H1 (cell line): ENCODE data around the gene GALNTL6. TPM values are rescaled to one million over a fixed set of nuclear protein-coding genes. Genes with fewer than 3 reads are reported as not detected.

ENCODE experiments used
- CTCF ChIA-PET: fragments of 300-600 bp; sonication (Branson Sonifier 250); formaldehyde crosslinking; loops from one replicate; lab custom pipeline; 2021; ENCODE audit not compliant: partially characterized antibody; lab: Charles Lee
- POLR2A ChIA-PET: fragments of 300-600 bp; sonication (Branson Sonifier 250); formaldehyde crosslinking; loops from one replicate; lab custom pipeline; 2021; ENCODE audit warnings: inconsistent platforms; ENCODE audit not compliant: partially characterized antibody; lab: Charles Lee
- DNase-seq, 2 experiments: peaks; one replicate each; pipeline versions ENCODE4 v3.0.0 to v3.0.0-alpha.2; 2010 to 2022; ENCODE audit warnings: low spot score in 2 of 2, low read depth in 1 of 2, mixed read lengths in 1 of 2
- FAIRE-seq: peaks from 2 replicates; lab custom pipeline; 2011; peaks lifted over from hg19 to GRCh38; lab: Jason Lieb, UNC
- H2AFZ ChIP-seq: 2 replicates; pipeline ENCODE4 v1.8.1; 2012; ENCODE audit warnings: low read length, inconsistent platforms
- H2AK5ac ChIP-seq: 2 replicates; pipeline ENCODE4 v1.6.1; 2013; ENCODE audit warnings: low read depth, low read length
- H2BK120ac ChIP-seq: replicated peaks from 2 replicates; pipeline ENCODE3; 2013; ENCODE audit warnings: low read depth, low read length, inconsistent platforms
- H2BK12ac ChIP-seq: 2 replicates; pipeline ENCODE4 v1.6.1; 2013; ENCODE audit warnings: low read depth, low read length
- H2BK15ac ChIP-seq: 2 replicates; pipeline ENCODE4 v1.6.1; 2013; ENCODE audit warnings: low read length
- H2BK20ac ChIP-seq: 2 replicates; pipeline ENCODE4 v1.6.1; 2013; ENCODE audit warnings: low read length
- H2BK5ac ChIP-seq: 2 replicates; pipeline ENCODE4 v1.6.1; 2013; ENCODE audit warnings: low read depth, low read length
- H3K14ac ChIP-seq: 2 replicates; pipeline ENCODE4 v1.6.1; 2013; ENCODE audit warnings: inconsistent platforms; ENCODE audit not compliant: insufficient read length
- H3K18ac ChIP-seq: 2 replicates; pipeline ENCODE4 v1.6.1; 2013; ENCODE audit warnings: low read length; ENCODE audit errors: extremely low read depth
- H3K23ac ChIP-seq: 2 replicates; pipeline ENCODE4 v1.6.1; 2013; ENCODE audit warnings: inconsistent platforms; ENCODE audit not compliant: insufficient read length
- H3K23me2 ChIP-seq: 2 replicates; pipeline ENCODE4 v1.6.1; 2013; ENCODE audit warnings: low read depth, low read length
- H3K27ac ChIP-seq: 2 replicates; pipeline ENCODE4 v1.6.1; 2011; ENCODE audit warnings: low read depth, low read length, inconsistent platforms
- H3K27me3 ChIP-seq, 4 experiments: replicated peaks in 1 of 4; 1 replicate in 1 of 4; 2 replicates in 3 of 4; pipeline versions ENCODE4 v1.6.1 to v1.8.1; 2011 to 2013; ENCODE audit warnings: low read length in 3 of 4, mild to moderate bottlenecking in 3 of 4, inconsistent platforms in 2 of 4, mixed read lengths in 2 of 4, moderate library complexity in 1 of 4; ENCODE audit not compliant: control insufficient read depth in 3 of 4, insufficient read depth in 3 of 4; ENCODE audit errors: extremely low read depth in 1 of 4
- H3K36me3 ChIP-seq, 4 experiments: 2 replicates each; pipeline versions ENCODE4 v1.6.1 to v1.8.1; 2011 to 2013; ENCODE audit warnings: mild to moderate bottlenecking in 4 of 4, low read length in 3 of 4, moderate library complexity in 2 of 4, control low read depth in 1 of 4, inconsistent platforms in 1 of 4; ENCODE audit not compliant: insufficient read depth in 4 of 4, control insufficient read depth in 2 of 4
- H3K4ac ChIP-seq: replicated peaks from 2 replicates; pipeline ENCODE3; 2013; ENCODE audit warnings: low read length, low read depth, mixed read lengths, inconsistent platforms; ENCODE audit not compliant: insufficient read length
- H3K4me1 ChIP-seq, 4 experiments: replicated peaks in 1 of 4; 1 replicate in 1 of 4; 2 replicates in 3 of 4; pipeline versions ENCODE4 v1.6.1 to v1.8.1; 2011 to 2013; ENCODE audit warnings: low read length in 3 of 4, inconsistent platforms in 2 of 4, mixed read lengths in 1 of 4; ENCODE audit not compliant: insufficient read depth in 4 of 4, control insufficient read depth in 3 of 4
- H3K4me2 ChIP-seq, 2 experiments: 2 replicates each; pipeline versions ENCODE4 v1.6.1 to v1.8.1; 2011 to 2013; ENCODE audit warnings: low read depth in 2 of 2, low read length in 2 of 2, control low read depth in 1 of 2, inconsistent platforms in 1 of 2, mild to moderate bottlenecking in 1 of 2; ENCODE audit not compliant: insufficient read depth in 1 of 2
- H3K4me3 ChIP-seq, 4 experiments: fragments of 200-600, 300-600 bp in 1 of 4; sonication (generic), shearing (Covaris generic), sonication (Bioruptor Twin) in 1 of 4; 2 replicates each; pipeline versions ENCODE4 v1.5.1 to v1.8.1; 2011 to 2016; ENCODE audit warnings: low read length in 4 of 4, low read depth in 3 of 4, control low read depth in 2 of 4, inconsistent platforms in 2 of 4, mild to moderate bottlenecking in 2 of 4, mixed read lengths in 1 of 4, moderate library complexity in 1 of 4; ENCODE audit not compliant: insufficient read depth in 2 of 4; ENCODE audit errors: extremely low read depth in 1 of 4
- H3K56ac ChIP-seq: replicated peaks from 2 replicates; pipeline ENCODE3; 2013; ENCODE audit warnings: low read depth, mild to moderate bottlenecking, mixed read lengths, low read length, inconsistent platforms; ENCODE audit not compliant: insufficient read length
- H3K79me1 ChIP-seq: 2 replicates; pipeline ENCODE4 v1.6.1; 2013; ENCODE audit warnings: low read depth, low read length, control low read depth
- H3K79me2 ChIP-seq, 2 experiments: 2 replicates each; pipeline versions ENCODE4 v1.6.1 to v1.8.1; 2012 to 2013; ENCODE audit warnings: low read length in 2 of 2, mild to moderate bottlenecking in 2 of 2, inconsistent platforms in 1 of 2; ENCODE audit not compliant: insufficient read depth in 2 of 2, control insufficient read depth in 1 of 2
- H3K9ac ChIP-seq, 4 experiments: replicated peaks in 1 of 4; 1 replicate in 1 of 4; 2 replicates in 3 of 4; pipeline versions ENCODE4 v1.6.1 to v1.8.1; 2011 to 2013; ENCODE audit warnings: low read depth in 3 of 4, low read length in 3 of 4, control low read depth in 2 of 4, mild to moderate bottlenecking in 2 of 4, moderate library complexity in 2 of 4, inconsistent platforms in 1 of 4; ENCODE audit errors: extremely low read depth in 1 of 4
- H3K9me3 ChIP-seq, 2 experiments: 2 replicates each; pipeline versions ENCODE4 v1.6.1 to v1.8.1; 2012 to 2013; ENCODE audit warnings: mild to moderate bottlenecking in 2 of 2, moderate library complexity in 2 of 2, control low read depth in 1 of 2, inconsistent platforms in 1 of 2, low read depth in 1 of 2, low read length in 1 of 2, mixed read lengths in 1 of 2; ENCODE audit not compliant: insufficient read depth in 2 of 2
- H4K20me1 ChIP-seq, 2 experiments: replicated peaks in 1 of 2; 2 replicates each; pipeline versions ENCODE3 to v1.8.1; 2011 to 2013; ENCODE audit warnings: inconsistent platforms in 2 of 2, low read length in 2 of 2, mild to moderate bottlenecking in 1 of 2; ENCODE audit not compliant: insufficient read depth in 2 of 2, control insufficient read depth in 1 of 2
- H4K5ac ChIP-seq: 2 replicates; pipeline ENCODE4 v1.6.1; 2013; ENCODE audit warnings: low read length, low read depth, mixed read lengths, inconsistent platforms; ENCODE audit not compliant: insufficient read length
- H4K8ac ChIP-seq: 2 replicates; pipeline ENCODE4 v1.8.0; 2013; ENCODE audit warnings: mild to moderate bottlenecking, moderate library complexity, low read length, inconsistent platforms; ENCODE audit not compliant: insufficient read depth; ENCODE audit errors: extremely low read depth
- H4K91ac ChIP-seq: replicated peaks from 2 replicates; pipeline ENCODE3; 2013; ENCODE audit warnings: low read length, mixed read lengths, inconsistent platforms; ENCODE audit not compliant: insufficient read length
- EGR1 ChIP-seq: IDR thresholded peaks from 2 replicates; pipeline ENCODE4 v1.6.1; 2011; ENCODE audit warnings: low read depth, low read length, borderline replicate concordance
- EP300 ChIP-seq, 2 experiments: IDR thresholded peaks; 1 replicate in 1 of 2; 2 replicates in 1 of 2; pipeline ENCODE4 v1.6.1; 2011 to 2012; ENCODE audit warnings: low read depth in 2 of 2, low read length in 2 of 2, mild to moderate bottlenecking in 2 of 2, borderline replicate concordance in 1 of 2, inconsistent platforms in 1 of 2, moderate library complexity in 1 of 2
- HDAC2 ChIP-seq, 2 experiments: fragments of 300-600 bp in 1 of 2; sonication (generic) in 1 of 2; IDR thresholded peaks; 2 replicates each; pipeline ENCODE4 v1.6.1; 2011 to 2012; ENCODE audit warnings: low read depth in 2 of 2, low read length in 2 of 2, mild to moderate bottlenecking in 2 of 2, moderate library complexity in 2 of 2, borderline replicate concordance in 1 of 2, inconsistent platforms in 1 of 2
- RAD21 ChIP-seq, 2 experiments: IDR thresholded peaks in 1 of 2; conservative IDR thresholded peaks in 1 of 2; 2 replicates each; pipeline ENCODE4 v1.6.1; 2011; ENCODE audit warnings: low read depth in 2 of 2, low read length in 2 of 2, improper control_type of control experiment in 1 of 2, inconsistent platforms in 1 of 2, mild to moderate bottlenecking in 1 of 2, moderate library complexity in 1 of 2
- RNF2 ChIP-seq: fragments of 200-900, 300-1000 bp; sonication (generic); IDR thresholded peaks from 2 replicates; pipeline ENCODE4 v1.7.1; 2016; ENCODE audit warnings: borderline replicate concordance, low read depth, mild to moderate bottlenecking, antibody characterized with exemption, low read length; ENCODE audit not compliant: poor library complexity, severe bottlenecking; ENCODE audit errors: missing control alignments
- SUZ12 ChIP-seq: fragments of 200-600 bp; sonication (generic); IDR thresholded peaks from 2 replicates; pipeline ENCODE4 v1.6.1; 2012; ENCODE audit warnings: mild to moderate bottlenecking, inconsistent platforms, low read length, moderate library complexity, mixed read lengths
- TEAD4 ChIP-seq: IDR thresholded peaks from 2 replicates; pipeline ENCODE4 v1.6.1; 2012; ENCODE audit warnings: low read depth, low read length, inconsistent platforms, mixed read lengths
- USF2 ChIP-seq: IDR thresholded peaks from 2 replicates; pipeline ENCODE4 v1.6.1; 2011; ENCODE audit warnings: low read length, improper control_type of control experiment
- YY1 ChIP-seq: IDR thresholded peaks from 2 replicates; pipeline ENCODE4 v1.6.1; 2011; ENCODE audit warnings: low read depth, mild to moderate bottlenecking, low read length
- polyA plus RNA-seq, 7 experiments: library from polyadenylated mRNA; depleted of rRNA in 3 of 7; stranded (reverse) in 5 of 7; unstranded in 2 of 7; fragments of >200 nt in 5 of 7; fragments of 200-250 nt in 2 of 7; gene quantifications; 1 replicate in 5 of 7; 2 replicates in 1 of 7; 4 replicates in 1 of 7; pipeline versions ENCODE4 v1.2.1 to v1.2.3, GENCODE V29; 2011 to 2013; ENCODE audit warnings: missing spikeins in 2 of 7, mixed read lengths in 2 of 7
- total RNA-seq: library from RNA; stranded (reverse); fragmentation: NEBNext Ultra II Directional; extraction: Animal tissue kit (Norgen Biotek cat#: 25700); gene quantifications from 2 replicates; pipeline ENCODE4 v1.2.1, GENCODE V29; 2021
- TF ChIP-seq, protein P1 (sequence below): IDR thresholded peaks from 2 replicates; pipeline ENCODE4 v1.6.1; 2012; ENCODE audit warnings: low read length, inconsistent platforms

GALNTL6 gene
- total and polyA plus RNA-seq, 2 of the 8 experiments (the other 6 are each of a cell fraction or from before 2014, with no cell fraction given): 0.03 to 0.32 TPM

GRCh38 chr4:172073590-172073989 is 260.4 kb downstream of the GALNTL6 start:
- no peak overlapping the region for H3K18ac ChIP-seq
- H3K9ac ChIP-seq: no peak overlapping the region
- 0 out of 2 replicates have a peak overlapping the region, but pooled peaks have one; percentile 81 for H2AFZ ChIP-seq
- no peaks in the 10 kb centered on the region for H3K27me3 ChIP-seq
- H3K9me3 ChIP-seq: no peaks in the 10 kb centered on the region; a peak in 1 of 4 replicates
- no peak overlapping the region for H4K8ac ChIP-seq
- FAIRE-seq (no peak), DNase-seq (no peak)
- H3K14ac ChIP-seq: no peak overlapping the region
- no peak overlapping the region; the same call in 1 of the 2 replicates for H2BK20ac ChIP-seq
- H3K23me2 ChIP-seq: no peaks in the 10 kb centered on the region
- H3K56ac ChIP-seq: no peak overlapping the region
- no peaks in the 10 kb centered on the region for H3K79me2 ChIP-seq
- no peak overlapping the region for H3K23ac ChIP-seq
- no peak overlapping the region for H4K5ac ChIP-seq
- no peak overlapping the region for H3K4me2 ChIP-seq
- H2BK5ac ChIP-seq: no peak overlapping the region
- H3K4me3 ChIP-seq: no peak overlapping the region
- no peak overlapping the region for H3K27ac ChIP-seq
- ChIA-PET POLR2A (no interaction called here), CTCF (interaction anchor here (0.6 to 1.5 kb wide), 4 partner anchors 40 to 1598 kb away, joined by 3 to 5 read pairs (median 4); no protein-coding TSS in a partner anchor)
- no peaks in the 10 kb centered on the region for H4K20me1 ChIP-seq
- H2BK12ac ChIP-seq: no peak overlapping the region
- H3K79me1 ChIP-seq: no peaks in the 10 kb centered on the region
- no peak overlapping the region for H2BK15ac ChIP-seq
- no peak overlapping the region for H2BK120ac ChIP-seq
- peaks cover 0 to 6% (median 1%) of the 10 kb centered on the region in 4 experiments; a peak in 3 of 7 replicates for H3K4me1 ChIP-seq
- H3K36me3 ChIP-seq: no peaks in the 10 kb centered on the region
- no peak overlapping the region for H3K4ac ChIP-seq
- peak overlapping the region; percentile 25 for H4K91ac ChIP-seq
- no peak overlapping the region for H2AK5ac ChIP-seq
- TF ChIP-seq RAD21 (IDR thresholded peaks at IDR 0.05 in 1 of 2, conservative IDR thresholded peaks at IDR 0.05 in 1 of 2; ENCODE audit: low read depth in 2 of 2, low read length in 2 of 2) (no peak), SUZ12 (no peak), TEAD4 (no peak), EGR1 (no peak), EP300 (IDR thresholded peaks at IDR 0.05; ENCODE audit: borderline replicate concordance in 1 of 2, low read depth in 2 of 2, low read length in 2 of 2) (no peak), YY1 (no peak), HDAC2 (IDR thresholded peaks at IDR 0.05; ENCODE audit: borderline replicate concordance in 1 of 2, low read depth in 2 of 2, low read length in 2 of 2) (no peak), RNF2 (no peak), USF2 (no peak)
- TF ChIP-seq, protein P1, sequence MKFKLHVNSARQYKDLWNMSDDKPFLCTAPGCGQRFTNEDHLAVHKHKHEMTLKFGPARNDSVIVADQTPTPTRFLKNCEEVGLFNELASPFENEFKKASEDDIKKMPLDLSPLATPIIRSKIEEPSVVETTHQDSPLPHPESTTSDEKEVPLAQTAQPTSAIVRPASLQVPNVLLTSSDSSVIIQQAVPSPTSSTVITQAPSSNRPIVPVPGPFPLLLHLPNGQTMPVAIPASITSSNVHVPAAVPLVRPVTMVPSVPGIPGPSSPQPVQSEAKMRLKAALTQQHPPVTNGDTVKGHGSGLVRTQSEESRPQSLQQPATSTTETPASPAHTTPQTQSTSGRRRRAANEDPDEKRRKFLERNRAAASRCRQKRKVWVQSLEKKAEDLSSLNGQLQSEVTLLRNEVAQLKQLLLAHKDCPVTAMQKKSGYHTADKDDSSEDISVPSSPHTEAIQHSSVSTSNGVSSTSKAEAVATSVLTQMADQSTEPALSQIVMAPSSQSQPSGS: no peak
